PC-9 (cell line): ENCODE measurements around the gene NKX1-2. TPM values are rescaled to one million over a fixed set of nuclear protein-coding genes. Genes with fewer than 3 reads are reported as not detected.

Source experiments
- BruUV-seq: library from RNA; stranded (reverse); fragments of 400-500 nt; replicated peaks from 2 replicates; lab custom pipeline; 2021; lab: Mats Ljungman, UMichigan
- CTCF ChIA-PET: fragments of 300-600 bp; sonication (Branson Sonifier 250); formaldehyde crosslinking; loops from one replicate; lab custom pipeline; 2022; ENCODE audit warnings: antibody characterized with exemption; lab: Charles Lee
- POLR2A ChIA-PET: fragments of 300-600 bp; sonication (Branson Sonifier 250); formaldehyde crosslinking; loops from one replicate; lab custom pipeline; 2022; ENCODE audit warnings: antibody characterized with exemption; ENCODE audit not compliant: unreplicated experiment; lab: Charles Lee
- DNase-seq, 2 experiments: peaks; one replicate each; pipeline versions ENCODE4 v3.0.0 to v3.0.0-alpha.2; 2015 to 2022; ENCODE audit warnings: mixed read lengths in 1 of 2
- H2AFZ ChIP-seq: fragments of 200-600 bp; sonication (generic); 2 replicates; pipeline ENCODE4 v1.8.1; 2017; ENCODE audit warnings: antibody characterized with exemption
- H3F3A ChIP-seq: fragments of 200-600 bp; sonication (generic); 2 replicates; pipeline ENCODE4 v1.8.1; 2017; ENCODE audit warnings: antibody characterized with exemption, mild to moderate bottlenecking, low read depth; ENCODE audit not compliant: insufficient read depth
- H3K27ac ChIP-seq: fragments of 200-600 bp; sonication (generic); 2 replicates; pipeline ENCODE4 v1.6.1; 2016; ENCODE audit warnings: mixed run types
- H3K27me3 ChIP-seq: fragments of 200-600 bp; sonication (generic); 2 replicates; pipeline ENCODE4 v1.6.1; 2016; ENCODE audit warnings: low read depth, mixed run types; ENCODE audit not compliant: insufficient read depth
- H3K36me3 ChIP-seq: fragments of 200-600 bp; sonication (generic); 2 replicates; pipeline ENCODE4 v1.6.1; 2016; ENCODE audit warnings: low read depth, mixed run types
- H3K4me1 ChIP-seq: fragments of 200-600 bp; sonication (generic); replicated peaks from 2 replicates; pipeline ENCODE4 v1.6.1; 2016; ENCODE audit warnings: mixed run types; ENCODE audit not compliant: insufficient read depth
- H3K4me2 ChIP-seq: fragments of 200-600 bp; sonication (generic); 2 replicates; pipeline ENCODE4 v1.6.1; 2017; ENCODE audit warnings: mixed run types
- H3K4me3 ChIP-seq: fragments of 200-600 bp; sonication (generic); 2 replicates; pipeline ENCODE4 v1.6.1; 2016; ENCODE audit warnings: mixed run types
- H3K79me2 ChIP-seq: fragments of 200-600 bp; sonication (generic); 2 replicates; pipeline ENCODE4 v1.6.1; 2017; ENCODE audit warnings: low read depth, mixed run types
- H3K9me2 ChIP-seq: fragments of 200-600 bp; sonication (generic); 2 replicates; pipeline ENCODE4 v1.8.1; 2017; ENCODE audit warnings: mild to moderate bottlenecking; ENCODE audit not compliant: insufficient read depth
- H3K9me3 ChIP-seq: fragments of 200-600 bp; sonication (generic); 2 replicates; pipeline ENCODE4 v1.8.1; 2016; ENCODE audit warnings: low read depth; ENCODE audit not compliant: insufficient read depth
- H4K20me1 ChIP-seq: fragments of 200-600 bp; sonication (generic); 2 replicates; pipeline ENCODE4 v1.8.1; 2017; ENCODE audit not compliant: insufficient read depth
- CTCF ChIP-seq: fragments of 200-600 bp; sonication (generic); conservative IDR thresholded peaks from 2 replicates; pipeline ENCODE4 v1.6.1; 2017; ENCODE audit warnings: mixed run types, antibody characterized with exemption, mild to moderate bottlenecking, moderate library complexity
- EZH2 ChIP-seq: fragments of 200-600 bp; sonication (generic); IDR thresholded peaks from 2 replicates; pipeline ENCODE4 v1.8.0; 2017; ENCODE audit warnings: antibody characterized with exemption, low read depth
- intact Hi-C: fragments of 100-400 bp; cut with micrococcal nuclease; formaldehyde crosslinking; loops from one replicate; pipeline ENCODE4 v1.10.0; 2022; ENCODE audit not compliant: unreplicated experiment
- total RNA-seq: library from RNA; stranded (reverse); gene quantifications from 2 replicates; pipeline ENCODE4 v1.2.3, GENCODE V29; 2021

Gene NKX1-2
- total RNA-seq, 1 experiment from 2014 or later, result 2.9 TPM

DNA sequence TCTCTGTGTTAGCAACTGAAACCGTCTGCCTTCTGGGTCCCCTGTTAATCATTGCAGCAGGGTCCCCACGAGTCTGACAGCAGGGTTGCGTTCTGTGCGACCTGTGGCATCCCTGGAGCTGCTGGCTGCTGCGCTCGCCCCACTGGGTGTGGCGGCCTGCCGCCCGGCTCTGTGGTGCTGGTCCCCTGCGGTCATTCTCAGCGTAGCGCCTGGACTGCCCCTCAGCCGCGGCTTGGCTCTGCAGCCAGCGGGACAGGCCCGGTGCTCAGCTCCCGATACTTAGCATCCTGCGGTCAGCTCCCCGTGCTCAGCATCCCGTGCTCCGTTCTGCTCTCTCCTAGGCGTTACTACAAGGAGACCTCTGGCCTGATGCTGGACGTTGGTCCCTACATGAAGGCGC is 46.8 kb upstream of the NKX1-2 start:
- H3K9me3 ChIP-seq, result no peaks in the 10 kb centered on the region
- H3K36me3 ChIP-seq, result no peaks in the 10 kb centered on the region
- H4K20me1 ChIP-seq, result no peaks in the 10 kb centered on the region
- H3K79me2 ChIP-seq, result no peaks in the 10 kb centered on the region
- intact Hi-C loops, result no loop called here
- ChIA-PET CTCF (no interaction called here), POLR2A (no interaction called here)
- H3K4me2 ChIP-seq, result no peak overlapping the region
- TF ChIP-seq EZH2, result no peak
- TF ChIP-seq CTCF, result no peak
- H3K4me3 ChIP-seq, result no peak overlapping the region
- no peak for DNase-seq
- H2AFZ ChIP-seq, result no peak overlapping the region
- no peaks in the 10 kb centered on the region for H3K4me1 ChIP-seq
- H3K27ac ChIP-seq, result no peak overlapping the region
- H3K9me2 ChIP-seq, result no peaks in the 10 kb centered on the region
- H3K27me3 ChIP-seq, result no peaks in the 10 kb centered on the region
- no peaks in the 10 kb centered on the region for H3F3A ChIP-seq
- BruUV-seq, result no TSS peak

DNA sequence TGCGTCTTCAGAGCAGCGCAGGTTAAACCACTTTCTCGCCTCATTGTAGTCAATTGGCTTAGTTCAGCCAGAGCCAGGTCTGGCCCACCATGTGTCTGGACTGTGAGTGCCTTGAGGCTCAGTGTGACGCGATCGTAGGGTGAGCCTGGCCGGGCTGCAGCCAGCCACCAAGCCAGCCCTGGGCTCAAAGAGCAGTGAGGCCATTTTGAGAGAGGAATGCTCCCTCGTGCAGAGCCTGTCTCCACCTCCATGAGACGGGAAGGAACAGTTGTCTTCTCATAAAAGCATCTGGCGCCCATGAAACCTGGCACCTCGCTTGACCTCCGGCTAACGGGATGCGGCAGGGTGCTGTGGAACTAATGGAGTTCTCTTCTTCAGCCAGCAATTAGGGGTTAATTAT is 46.3 kb upstream of the NKX1-2 start:
- no peaks in the 10 kb centered on the region for H3K9me3 ChIP-seq
- H3K27ac ChIP-seq, result no peak overlapping the region
- ChIA-PET CTCF (no interaction called here), POLR2A (no interaction called here)
- H3K4me2 ChIP-seq, result no peak overlapping the region
- no peaks in the 10 kb centered on the region for H3F3A ChIP-seq
- BruUV-seq, result no TSS peak
- TF ChIP-seq EZH2, result no peak
- TF ChIP-seq CTCF, result no peak
- H3K4me1 ChIP-seq, result no peaks in the 10 kb centered on the region
- no peak overlapping the region for H2AFZ ChIP-seq
- no peak for DNase-seq
- H4K20me1 ChIP-seq, result no peaks in the 10 kb centered on the region
- intact Hi-C loops, result no loop called here
- H3K79me2 ChIP-seq, result no peaks in the 10 kb centered on the region
- no peaks in the 10 kb centered on the region for H3K27me3 ChIP-seq
- H3K9me2 ChIP-seq, result no peaks in the 10 kb centered on the region
- no peak overlapping the region for H3K4me3 ChIP-seq
- H3K36me3 ChIP-seq, result no peaks in the 10 kb centered on the region

GRCh38 chr10:124495725-124496124 is 45.9 kb upstream of the NKX1-2 start:
- Histone ChIP-seq H3K36me3 (no peaks in the 10 kb centered on the region), H3F3A (no peaks in the 10 kb centered on the region), H3K27me3 (no peaks in the 10 kb centered on the region), H2AFZ (no peak overlapping the region), H3K9me3 (no peaks in the 10 kb centered on the region), H4K20me1 (no peaks in the 10 kb centered on the region), H3K4me3 (no peak overlapping the region), H3K79me2 (no peaks in the 10 kb centered on the region), H3K4me1 (no peaks in the 10 kb centered on the region), H3K9me2 (no peaks in the 10 kb centered on the region), H3K4me2 (no peak overlapping the region), H3K27ac (no peak overlapping the region)
- CTCF ChIA-PET, result no interaction called here
- intact Hi-C loops, result no loop called here
- BruUV-seq, result no TSS peak
- no peak for DNase-seq
- POLR2A ChIA-PET, result no interaction called here
- TF ChIP-seq EZH2, result no peak
- TF ChIP-seq CTCF, result no peak
